Measurements from ENCODE around the gene STXBP4.

Gene STXBP4

GRCh38 chr17:55219459-55219858 lies 250.9 kb downstream of the STXBP4 start:
- in situ Hi-C loops (cut with MboI; ENCODE audit: low sequenced_read_pairs, unreplicated experiment), result no loop called here
- no peak for TF ChIP-seq CTCF (IDR thresholded peaks at IDR 0.05; ENCODE audit: borderline replicate concordance, control extremely low read depth, extremely low read depth, insufficient read depth, missing control alignments)
- no peak for DNase-seq (ENCODE audit: low spot score)

- no peak for TF ChIP-seq CTCF (IDR thresholded peaks at IDR 0.05; ENCODE audit: borderline replicate concordance, control extremely low read depth, extremely low read depth, insufficient read depth, missing control alignments)
- in situ Hi-C loops (cut with MboI; ENCODE audit: low sequenced_read_pairs, unreplicated experiment), result no loop called here
- no peak for DNase-seq (ENCODE audit: low spot score)
These were observed 251.4 kb downstream of the STXBP4 start for GRCh38 chr17:55219934-55220333.
